ENCODE data around the gene EFL1. TPM values are rescaled to one million over a fixed set of nuclear protein-coding genes. Genes with fewer than 3 reads are reported as not detected.

The EFL1 gene
- total and polyA plus RNA-seq, 2 donors from 2014 or later, result 9.2 to 16.6 TPM

DNA sequence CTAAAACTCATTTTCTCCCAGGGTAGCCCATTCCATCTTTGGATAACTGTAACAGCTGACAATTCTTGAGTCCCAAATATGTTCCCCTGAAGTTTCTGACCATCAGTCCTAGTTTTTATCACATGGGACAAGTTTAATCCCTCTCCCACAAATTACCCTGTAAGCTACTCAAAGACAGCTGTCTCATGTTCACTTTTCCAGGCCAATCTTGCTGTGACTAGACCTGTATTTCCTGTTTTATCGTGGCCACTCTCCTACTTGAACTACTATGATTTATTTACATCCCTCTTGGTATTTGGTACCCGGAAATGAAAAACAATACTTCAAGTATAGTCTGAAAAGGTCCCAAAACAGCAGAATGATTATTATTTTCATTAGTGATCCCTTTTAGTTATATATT, 121.6 kb downstream of the EFL1 start:
- no peak overlapping the region for H3K4me3 ChIP-seq (ENCODE audit: low read length in 3 of 3)
- no peaks in the 10 kb centered on the region for H3K9me3 ChIP-seq (ENCODE audit: control insufficient read depth in 2 of 3, insufficient read depth in 1 of 3, low read length in 3 of 3)
- H3K27ac ChIP-seq (ENCODE audit: low read depth in 2 of 2, low read length in 2 of 2), result no peak overlapping the region
- no peaks in the 10 kb centered on the region for H3K27me3 ChIP-seq (ENCODE audit: control insufficient read depth, insufficient read depth, low read length)
- H3K36me3 ChIP-seq (ENCODE audit: control insufficient read depth in 2 of 3, insufficient read depth in 3 of 3, low read length in 3 of 3), result peaks cover 0 to 8% (median 0%) of the 10 kb centered on the region in 3 donors
- H3K9ac ChIP-seq (ENCODE audit: low read length in 3 of 3), result no peak overlapping the region
- peak in 2 of 5 donors; percentile 44 to 62 for DNase-seq
- no peak for FAIRE-seq
- intact Hi-C loops (cut with DNase I), result no loop called here
- peaks cover 0 to 5% (median 2%) of the 10 kb centered on the region in 3 donors for H3K4me1 ChIP-seq (ENCODE audit: control insufficient read depth in 2 of 3, insufficient read depth in 2 of 3, low read depth in 1 of 3, low read length in 3 of 3)
- TF ChIP-seq, protein P1, sequence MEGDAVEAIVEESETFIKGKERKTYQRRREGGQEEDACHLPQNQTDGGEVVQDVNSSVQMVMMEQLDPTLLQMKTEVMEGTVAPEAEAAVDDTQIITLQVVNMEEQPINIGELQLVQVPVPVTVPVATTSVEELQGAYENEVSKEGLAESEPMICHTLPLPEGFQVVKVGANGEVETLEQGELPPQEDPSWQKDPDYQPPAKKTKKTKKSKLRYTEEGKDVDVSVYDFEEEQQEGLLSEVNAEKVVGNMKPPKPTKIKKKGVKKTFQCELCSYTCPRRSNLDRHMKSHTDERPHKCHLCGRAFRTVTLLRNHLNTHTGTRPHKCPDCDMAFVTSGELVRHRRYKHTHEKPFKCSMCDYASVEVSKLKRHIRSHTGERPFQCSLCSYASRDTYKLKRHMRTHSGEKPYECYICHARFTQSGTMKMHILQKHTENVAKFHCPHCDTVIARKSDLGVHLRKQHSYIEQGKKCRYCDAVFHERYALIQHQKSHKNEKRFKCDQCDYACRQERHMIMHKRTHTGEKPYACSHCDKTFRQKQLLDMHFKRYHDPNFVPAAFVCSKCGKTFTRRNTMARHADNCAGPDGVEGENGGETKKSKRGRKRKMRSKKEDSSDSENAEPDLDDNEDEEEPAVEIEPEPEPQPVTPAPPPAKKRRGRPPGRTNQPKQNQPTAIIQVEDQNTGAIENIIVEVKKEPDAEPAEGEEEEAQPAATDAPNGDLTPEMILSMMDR (IDR thresholded peaks at IDR 0.05; ENCODE audit: borderline replicate concordance, extremely low read depth, insufficient read depth), result no peak

DNA sequence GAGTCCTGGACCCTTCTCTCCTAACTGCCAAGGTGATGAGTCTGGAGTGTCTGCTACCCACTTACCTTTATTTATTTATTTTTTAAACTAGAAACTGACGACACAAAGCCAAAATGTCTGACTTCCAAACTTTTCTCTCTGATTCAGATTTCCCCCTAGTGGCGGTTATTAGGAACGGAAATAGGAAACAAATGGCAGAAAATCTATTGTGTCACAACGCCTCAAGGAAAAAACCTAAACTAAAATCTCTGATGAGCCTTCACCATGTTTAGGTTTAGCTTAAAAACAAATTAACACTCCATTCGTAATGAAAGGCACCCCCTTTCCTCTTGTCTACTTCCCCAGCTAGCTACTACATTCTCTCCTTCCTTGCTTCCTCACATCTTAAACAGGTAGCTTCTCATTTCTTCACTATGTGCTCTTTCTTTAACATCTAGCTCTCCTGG, 122.7 kb downstream of the EFL1 start:
- peaks cover 0 to 5% (median 2%) of the 10 kb centered on the region in 3 donors for H3K4me1 ChIP-seq (ENCODE audit: control insufficient read depth in 2 of 3, insufficient read depth in 2 of 3, low read depth in 1 of 3, low read length in 3 of 3)
- intact Hi-C loops (cut with DNase I), result no loop called here
- TF ChIP-seq, protein P1 (IDR thresholded peaks at IDR 0.05; ENCODE audit: borderline replicate concordance, extremely low read depth, insufficient read depth), result peak; percentile 58
- peaks cover 0 to 8% (median 0%) of the 10 kb centered on the region in 3 donors for H3K36me3 ChIP-seq (ENCODE audit: control insufficient read depth in 2 of 3, insufficient read depth in 3 of 3, low read length in 3 of 3)
- peak overlapping the region in 2 of 3 donors; percentile 13 to 14 for H3K9ac ChIP-seq (ENCODE audit: low read length in 3 of 3)
- H3K4me3 ChIP-seq (ENCODE audit: low read length in 3 of 3), result peak overlapping the region; percentile 16 to 58 (median 37)
- H3K27ac ChIP-seq (ENCODE audit: low read depth in 2 of 2, low read length in 2 of 2), result no peak overlapping the region
- peak; percentile 45 for FAIRE-seq
- no peaks in the 10 kb centered on the region for H3K9me3 ChIP-seq (ENCODE audit: control insufficient read depth in 2 of 3, insufficient read depth in 1 of 3, low read length in 3 of 3)
- no peaks in the 10 kb centered on the region for H3K27me3 ChIP-seq (ENCODE audit: control insufficient read depth, insufficient read depth, low read length)
- peak in 2 of 5 donors; percentile 76 to 91 for DNase-seq

DNA sequence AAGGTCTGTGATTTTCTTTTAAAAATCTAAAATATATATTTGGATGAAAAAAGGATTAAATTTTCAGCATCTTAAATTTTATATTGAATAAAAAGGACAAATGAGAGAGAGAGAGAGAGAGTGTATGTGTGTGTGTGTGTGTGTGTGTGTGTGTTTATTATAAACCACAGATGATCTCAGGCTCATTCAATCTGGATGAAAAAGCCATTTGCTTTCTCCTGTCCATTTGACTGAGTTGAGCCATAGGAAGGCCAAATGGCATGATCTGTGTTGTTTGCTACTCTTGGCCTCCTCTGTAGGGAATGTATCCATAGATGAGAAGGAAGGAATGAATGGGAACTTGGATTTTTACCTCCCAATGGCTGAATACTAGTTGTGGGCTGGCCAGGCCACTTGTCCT, 124.2 kb downstream of the EFL1 start:
- Histone ChIP-seq H3K9me3 (ENCODE audit: control insufficient read depth in 2 of 3, insufficient read depth in 1 of 3, low read length in 3 of 3) (no peaks in the 10 kb centered on the region), H3K27me3 (ENCODE audit: control insufficient read depth, insufficient read depth, low read length) (no peaks in the 10 kb centered on the region), H3K27ac (ENCODE audit: low read depth in 2 of 2, low read length in 2 of 2) (no peak overlapping the region), H3K36me3 (ENCODE audit: control insufficient read depth in 2 of 3, insufficient read depth in 3 of 3, low read length in 3 of 3) (peaks cover 0 to 13% (median 0%) of the 10 kb centered on the region in 3 donors), H3K4me1 (ENCODE audit: control insufficient read depth in 2 of 3, insufficient read depth in 2 of 3, low read depth in 1 of 3, low read length in 3 of 3) (peaks cover 0 to 5% (median 2%) of the 10 kb centered on the region in 3 donors), H3K4me3 (ENCODE audit: low read length in 3 of 3) (no peak overlapping the region), H3K9ac (ENCODE audit: low read length in 3 of 3) (no peak overlapping the region)
- intact Hi-C loops (cut with DNase I), result no loop called here
- TF ChIP-seq, protein P1 (IDR thresholded peaks at IDR 0.05; ENCODE audit: borderline replicate concordance, extremely low read depth, insufficient read depth), result no peak
- FAIRE-seq (no peak), DNase-seq (no peak)

GRCh38 chr15:82137261-82137660, 125.3 kb downstream of the EFL1 start:
- Histone ChIP-seq H3K4me3 (ENCODE audit: low read length in 3 of 3) (no peak overlapping the region), H3K27me3 (ENCODE audit: control insufficient read depth, insufficient read depth, low read length) (no peaks in the 10 kb centered on the region), H3K27ac (ENCODE audit: low read depth in 2 of 2, low read length in 2 of 2) (no peak overlapping the region), H3K36me3 (ENCODE audit: control insufficient read depth in 2 of 3, insufficient read depth in 3 of 3, low read length in 3 of 3) (peaks cover 0 to 13% (median 0%) of the 10 kb centered on the region in 3 donors), H3K4me1 (ENCODE audit: control insufficient read depth in 2 of 3, insufficient read depth in 2 of 3, low read depth in 1 of 3, low read length in 3 of 3) (peaks cover 0 to 5% (median 2%) of the 10 kb centered on the region in 3 donors), H3K9me3 (ENCODE audit: control insufficient read depth in 2 of 3, insufficient read depth in 1 of 3, low read length in 3 of 3) (no peaks in the 10 kb centered on the region), H3K9ac (ENCODE audit: low read length in 3 of 3) (no peak overlapping the region)
- DNase-seq (no peak), FAIRE-seq (no peak)
- TF ChIP-seq, protein P1 (IDR thresholded peaks at IDR 0.05; ENCODE audit: borderline replicate concordance, extremely low read depth, insufficient read depth), result no peak
- intact Hi-C loops (cut with DNase I), result no loop called here

Measured in kidney (tissue), 14 donors.